B cell (primary cell): ENCODE results near the gene SMAD2.

Experiments
- EZH2 ChIP-seq: IDR thresholded peaks from 2 replicates; pipeline ENCODE4 v1.6.1; 2012; ENCODE audit warnings: borderline replicate concordance, low read depth, mild to moderate bottlenecking, moderate library complexity, low read length; ENCODE audit not compliant: insufficient read depth, poor library complexity, severe bottlenecking
- TF ChIP-seq, protein P1 (sequence below): fragments of 200-600 bp; IDR thresholded peaks from one replicate; pipeline ENCODE4 v1.8.0; 2022; ENCODE audit warnings: antibody characterized with exemption, mild to moderate bottlenecking

DNA sequence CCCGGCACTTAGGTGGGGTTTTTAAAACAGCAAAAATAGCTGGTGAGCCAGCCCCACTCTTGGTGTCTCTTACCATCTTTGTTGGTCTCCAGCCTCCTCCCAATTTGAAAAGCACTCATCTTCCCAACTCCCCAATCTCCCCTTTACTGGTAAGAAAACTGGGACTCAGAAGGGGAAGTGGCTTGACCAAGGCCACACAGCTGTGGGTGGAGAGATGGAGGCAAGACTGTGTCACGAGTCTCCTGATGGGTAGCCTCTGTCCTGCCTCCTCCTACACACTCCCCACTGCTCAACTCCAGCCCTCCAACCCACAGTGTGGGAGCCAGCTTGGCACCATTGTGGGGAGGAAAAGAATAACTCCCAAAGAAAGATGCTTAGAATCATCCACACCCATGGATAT lies 140.4 kb downstream of the SMAD2 start:
- TF ChIP-seq, protein P1, sequence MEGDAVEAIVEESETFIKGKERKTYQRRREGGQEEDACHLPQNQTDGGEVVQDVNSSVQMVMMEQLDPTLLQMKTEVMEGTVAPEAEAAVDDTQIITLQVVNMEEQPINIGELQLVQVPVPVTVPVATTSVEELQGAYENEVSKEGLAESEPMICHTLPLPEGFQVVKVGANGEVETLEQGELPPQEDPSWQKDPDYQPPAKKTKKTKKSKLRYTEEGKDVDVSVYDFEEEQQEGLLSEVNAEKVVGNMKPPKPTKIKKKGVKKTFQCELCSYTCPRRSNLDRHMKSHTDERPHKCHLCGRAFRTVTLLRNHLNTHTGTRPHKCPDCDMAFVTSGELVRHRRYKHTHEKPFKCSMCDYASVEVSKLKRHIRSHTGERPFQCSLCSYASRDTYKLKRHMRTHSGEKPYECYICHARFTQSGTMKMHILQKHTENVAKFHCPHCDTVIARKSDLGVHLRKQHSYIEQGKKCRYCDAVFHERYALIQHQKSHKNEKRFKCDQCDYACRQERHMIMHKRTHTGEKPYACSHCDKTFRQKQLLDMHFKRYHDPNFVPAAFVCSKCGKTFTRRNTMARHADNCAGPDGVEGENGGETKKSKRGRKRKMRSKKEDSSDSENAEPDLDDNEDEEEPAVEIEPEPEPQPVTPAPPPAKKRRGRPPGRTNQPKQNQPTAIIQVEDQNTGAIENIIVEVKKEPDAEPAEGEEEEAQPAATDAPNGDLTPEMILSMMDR: no peak
- no peak for TF ChIP-seq EZH2
